ENCODE measurements around the gene DHRS9.
"Not testable (repeated sequence)": the region's sequence is repeated elsewhere in the genome, so short reads cannot be mapped to it uniquely, and the experiment has no call there.

The DHRS9 gene

DNA sequence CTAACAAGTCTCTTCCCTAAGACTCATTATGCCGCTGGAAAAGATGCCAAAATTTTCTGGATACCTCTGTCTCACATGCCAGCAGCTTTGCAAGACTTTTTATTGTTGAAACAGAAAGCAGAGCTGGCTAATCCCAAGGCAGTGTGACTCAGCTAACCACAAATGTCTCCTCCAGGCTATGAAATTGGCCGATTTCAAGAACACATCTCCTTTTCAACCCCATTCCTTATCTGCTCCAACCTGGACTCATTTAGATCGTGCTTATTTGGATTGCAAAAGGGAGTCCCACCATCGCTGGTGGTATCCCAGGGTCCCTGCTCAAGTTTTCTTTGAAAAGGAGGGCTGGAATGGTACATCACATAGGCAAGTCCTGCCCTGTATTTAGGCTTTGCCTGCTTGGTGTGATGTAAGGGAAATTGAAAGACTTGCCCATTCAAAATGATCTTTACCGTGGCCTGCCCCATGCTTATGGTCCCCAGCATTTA is 26.3 kb downstream of the DHRS9 start:
- no peak for DNase-seq (ENCODE audit: low read depth)

- DNase-seq (ENCODE audit: low read depth): no peak
Observed at GRCh38 chr2:169104848-169105247, 35.5 kb downstream of the DHRS9 start.

DNA sequence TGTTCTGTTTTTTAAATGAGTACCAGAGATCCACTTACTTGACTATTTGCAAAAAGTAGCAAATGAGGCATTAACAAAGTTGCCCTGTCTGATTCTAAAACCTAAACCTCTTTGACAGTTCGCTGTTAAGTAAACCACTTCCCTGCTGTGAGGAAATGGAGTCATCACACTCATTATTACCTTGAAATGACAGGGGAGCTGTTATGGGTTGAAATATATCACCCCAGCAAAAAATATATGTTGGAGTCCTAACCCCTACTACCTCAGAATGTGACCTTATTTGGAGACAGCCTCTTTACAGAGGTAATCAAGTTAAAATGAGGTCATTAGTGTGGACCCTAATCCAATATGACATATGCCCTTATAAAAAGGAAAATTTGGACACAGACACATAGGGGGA is 36.1 kb downstream of the DHRS9 start:
- no peak for DNase-seq (ENCODE audit: low read depth)

DNA sequence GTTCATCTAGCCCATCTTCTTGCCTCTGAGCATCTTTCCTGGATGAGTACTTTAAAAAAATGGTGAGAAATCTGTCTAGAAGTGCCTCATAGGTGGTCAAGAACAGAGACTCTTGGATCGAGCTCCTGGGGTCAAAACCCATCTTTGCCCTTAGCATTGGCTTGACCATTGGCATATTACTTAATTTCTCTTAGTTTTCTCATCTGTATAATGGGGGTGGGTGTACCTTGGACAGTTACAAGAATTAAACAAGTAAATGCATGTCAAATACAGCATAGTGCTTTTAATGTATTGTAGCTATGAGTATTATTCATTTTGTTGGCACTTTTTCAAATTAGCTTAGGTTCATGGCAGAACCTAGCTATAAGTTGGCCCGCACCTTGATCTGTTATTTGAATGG is 36.8 kb downstream of the DHRS9 start:
- DNase-seq (ENCODE audit: low read depth): no peak

DNA sequence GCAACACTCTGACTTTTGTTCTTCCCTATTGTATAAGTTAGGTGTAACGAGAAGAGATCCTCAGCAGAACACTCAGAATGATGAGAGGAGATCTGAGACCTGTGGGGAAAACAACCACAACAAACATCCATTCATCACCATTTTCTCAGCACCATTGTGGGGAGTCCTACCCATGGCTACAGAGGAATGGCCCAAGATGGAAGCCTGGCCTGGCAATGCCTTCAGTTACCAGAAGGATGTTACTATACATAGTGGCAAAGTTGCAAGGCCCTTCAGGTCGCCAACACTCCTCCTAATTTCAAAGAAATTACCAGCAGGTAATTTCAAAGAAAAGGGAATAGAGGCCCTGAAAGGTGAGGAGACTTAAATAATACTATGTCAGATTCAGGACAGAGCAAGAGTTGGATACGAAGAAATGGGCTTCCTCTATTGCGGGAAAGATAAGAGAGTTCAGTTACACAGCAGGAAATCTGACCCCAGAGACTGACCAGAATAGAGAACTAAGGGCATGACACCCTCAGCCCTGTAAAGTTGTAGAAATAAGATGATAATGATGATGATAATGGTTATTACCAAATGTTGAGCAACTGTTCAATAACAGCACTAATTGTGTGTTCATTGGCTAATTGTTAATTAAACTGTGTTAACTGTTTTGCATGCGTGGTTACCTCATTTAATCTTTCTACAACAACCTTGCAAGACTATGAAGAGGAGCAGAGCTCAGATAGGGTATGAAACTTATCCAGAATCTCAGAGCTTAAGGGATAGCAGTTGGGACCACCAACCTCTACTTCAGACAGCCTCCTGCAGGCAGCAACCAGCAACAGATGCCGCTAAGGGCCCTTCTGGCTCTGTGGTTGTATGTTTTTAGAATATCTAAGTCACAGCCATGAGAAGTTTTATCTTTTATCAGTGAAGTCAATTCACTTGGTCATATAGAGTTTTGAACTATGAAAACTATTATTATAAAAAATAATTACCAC is 37.5 kb downstream of the DHRS9 start:
- no peak for DNase-seq (ENCODE audit: low read depth)

DNA sequence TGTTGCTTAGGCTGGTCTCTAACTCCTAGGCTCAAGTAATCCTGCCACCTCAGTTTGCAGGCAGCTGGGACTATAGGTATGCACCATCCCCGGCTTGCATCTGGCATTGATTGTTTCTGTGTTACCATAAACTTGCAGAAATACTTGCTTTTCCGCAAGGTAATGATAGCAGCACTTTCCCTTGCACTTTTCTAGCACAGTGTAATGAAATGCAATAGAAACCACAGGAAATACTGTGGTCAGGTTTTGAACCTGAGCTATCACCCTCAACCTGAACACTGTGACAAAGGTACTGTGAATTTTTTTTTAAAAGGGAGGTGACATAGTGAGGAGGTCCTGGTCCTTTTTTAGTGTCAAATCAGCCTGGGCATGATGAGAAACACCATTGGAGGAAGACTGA is 38.3 kb downstream of the DHRS9 start:
- DNase-seq (ENCODE audit: low read depth): peak; percentile 14

- no peak for DNase-seq (ENCODE audit: low read depth)
Observed at GRCh38 chr2:169108099-169108884, 38.9 kb downstream of the DHRS9 start.

GRCh38 chr2:169109502-169110409 is 40.4 kb downstream of the DHRS9 start:
- peak; percentile 65 for DNase-seq (ENCODE audit: low read depth)

GRCh38 chr2:169110419-169110818 is 41.1 kb downstream of the DHRS9 start:
- no peak for DNase-seq (ENCODE audit: low read depth)

DNA sequence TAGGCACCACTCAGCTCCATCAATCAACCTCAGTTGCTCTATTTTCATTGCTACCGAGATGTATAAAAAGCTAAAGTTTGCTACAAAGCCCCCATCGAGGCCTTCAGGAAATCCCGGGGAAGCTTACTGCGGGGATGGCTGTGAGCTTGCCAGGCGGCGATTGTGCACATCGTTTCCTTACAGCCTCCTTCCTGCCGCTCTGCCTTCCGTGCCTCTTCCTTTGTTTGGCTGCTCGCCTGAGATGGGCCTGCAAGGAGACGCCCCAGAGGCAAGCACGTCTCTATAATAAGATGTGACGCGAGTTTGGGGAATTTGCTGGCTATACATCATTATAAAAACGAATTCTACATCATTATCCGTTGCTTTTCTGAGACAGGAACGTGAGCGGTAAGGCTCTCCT is 41.6 kb downstream of the DHRS9 start:
- DNase-seq (ENCODE audit: low read depth): no peak

DNA sequence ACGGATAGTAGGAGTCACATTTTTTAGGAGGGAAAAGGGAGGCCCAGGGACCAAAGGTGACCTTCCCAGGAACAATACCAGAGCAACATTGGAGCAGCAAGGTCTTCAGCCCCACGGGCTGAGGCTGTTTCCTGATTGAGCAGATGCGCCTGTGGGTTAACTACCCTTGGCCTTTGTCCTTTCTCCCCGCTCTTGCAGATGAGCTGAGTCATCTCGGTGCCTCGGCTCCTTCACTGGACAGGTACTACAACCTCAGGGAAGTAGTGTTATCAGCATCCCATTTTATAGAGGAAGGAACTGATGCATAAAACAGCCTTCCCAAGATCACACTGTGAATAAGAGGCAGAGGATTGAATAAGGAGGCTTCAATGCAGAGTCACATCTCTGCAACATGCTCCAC is 43.5 kb downstream of the DHRS9 start:
- no peak for DNase-seq (ENCODE audit: low read depth)

GRCh38 chr2:169114056-169114455 is 44.7 kb downstream of the DHRS9 start:
- DNase-seq (ENCODE audit: low read depth): no peak

GRCh38 chr2:169116327-169116726 is 47.0 kb downstream of the DHRS9 start:
- DNase-seq (ENCODE audit: low read depth): no peak

GRCh38 chr2:169116993-169117392 is 47.6 kb downstream of the DHRS9 start:
- no peak for DNase-seq (ENCODE audit: low read depth)

GRCh38 chr2:169118060-169118459 is 48.7 kb downstream of the DHRS9 start:
- DNase-seq (ENCODE audit: low read depth): no peak

GRCh38 chr2:169119123-169119760 is 49.9 kb downstream of the DHRS9 start:
- no peak for DNase-seq (ENCODE audit: low read depth)

DNA sequence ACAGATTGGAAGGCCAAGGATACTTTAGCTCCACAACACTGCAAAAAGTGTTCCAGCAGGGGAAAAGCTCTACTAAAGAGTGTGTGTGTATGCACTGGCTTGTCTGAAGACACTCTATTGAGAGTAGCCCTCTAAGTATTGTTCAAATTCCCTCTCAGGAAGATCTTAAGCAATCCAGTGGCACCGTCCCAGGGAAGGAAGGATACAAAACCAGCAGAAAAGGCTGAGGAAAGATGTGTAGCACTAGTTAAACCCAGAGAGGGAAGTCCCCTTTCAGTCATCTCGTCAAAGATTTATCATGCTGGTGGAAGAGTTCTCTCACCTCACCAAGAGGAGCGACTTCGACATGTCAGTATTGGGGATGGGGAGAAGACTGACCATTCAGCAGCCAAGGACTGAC is 50.5 kb downstream of the DHRS9 start:
- no peak for DNase-seq (ENCODE audit: low read depth)

GRCh38 chr2:169129703-169130243 is 60.4 kb downstream of the DHRS9 start:
- DNase-seq (ENCODE audit: low read depth): no peak

GRCh38 chr2:169131587-169132512 is 62.5 kb downstream of the DHRS9 start:
- DNase-seq (ENCODE audit: low read depth): no peak

DNA sequence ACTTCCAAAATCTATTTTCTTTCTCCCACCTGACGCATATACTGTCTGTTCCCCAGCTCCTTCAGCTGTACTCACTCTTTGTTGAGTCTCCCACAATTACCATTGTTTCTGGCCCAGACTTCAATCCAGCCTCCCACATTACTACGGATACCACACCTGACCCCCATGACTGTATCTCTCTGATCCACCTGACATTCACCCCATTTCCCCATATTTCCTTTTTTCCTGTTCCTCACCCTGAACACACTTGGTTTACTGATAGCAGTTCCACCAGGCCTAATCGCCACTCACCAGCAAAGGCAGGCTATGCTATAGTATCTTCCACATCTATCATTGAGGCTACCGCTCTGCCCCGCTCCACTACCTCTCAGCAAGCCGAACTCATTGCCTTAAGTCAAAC is 64.9 kb downstream of the DHRS9 start:
- not testable (repeated sequence) for DNase-seq (ENCODE audit: low read depth)

Data from T follicular helper cell (primary cell).